ENCODE results near the gene TAPBPL.
A peak's percentile ranks its signal among the peaks of the same experiment; 100 is the strongest.
"Not testable (repeated sequence)": the region's sequence is repeated elsewhere in the genome, so short reads cannot be mapped to it uniquely, and the experiment has no call there.

The TAPBPL gene

DNA sequence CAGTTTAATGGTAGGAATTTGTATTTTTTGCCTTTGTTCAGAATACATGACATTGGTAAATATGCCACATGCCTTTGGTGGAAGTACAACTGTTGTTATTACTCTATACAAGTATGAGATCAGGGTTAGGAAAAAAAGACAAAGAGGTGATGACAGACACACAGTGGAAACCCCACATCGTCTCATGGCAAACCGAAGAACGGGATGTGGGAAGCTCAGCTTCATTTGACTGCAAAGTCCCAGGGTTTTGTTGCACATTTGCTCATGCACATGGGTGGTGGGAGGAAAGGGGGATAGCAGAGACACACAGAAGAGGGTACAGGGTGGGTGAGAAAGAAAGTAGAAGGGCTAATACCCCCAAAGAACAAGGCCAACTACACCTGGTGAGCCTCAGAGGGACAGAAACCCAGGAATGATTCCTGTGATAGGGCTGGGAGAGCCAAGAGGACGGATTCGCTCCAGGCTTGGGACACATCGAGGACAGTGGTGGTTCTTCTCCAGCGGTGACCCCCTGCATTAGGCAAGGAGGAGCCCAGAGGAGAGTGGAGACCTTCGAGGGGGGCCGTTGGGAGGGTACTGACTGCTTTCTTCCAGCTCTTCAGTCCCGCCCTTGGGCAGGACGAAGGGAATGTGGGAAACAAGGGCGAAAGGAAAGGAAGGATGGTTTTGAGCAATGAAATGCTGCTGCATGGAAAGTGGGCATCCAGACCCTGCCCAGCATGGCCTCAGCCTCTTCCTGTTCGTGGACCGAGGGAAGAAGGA, 10.6 kb downstream of the TAPBPL start:
- DNase-seq (ENCODE audit: low read depth) = no peak

DNA sequence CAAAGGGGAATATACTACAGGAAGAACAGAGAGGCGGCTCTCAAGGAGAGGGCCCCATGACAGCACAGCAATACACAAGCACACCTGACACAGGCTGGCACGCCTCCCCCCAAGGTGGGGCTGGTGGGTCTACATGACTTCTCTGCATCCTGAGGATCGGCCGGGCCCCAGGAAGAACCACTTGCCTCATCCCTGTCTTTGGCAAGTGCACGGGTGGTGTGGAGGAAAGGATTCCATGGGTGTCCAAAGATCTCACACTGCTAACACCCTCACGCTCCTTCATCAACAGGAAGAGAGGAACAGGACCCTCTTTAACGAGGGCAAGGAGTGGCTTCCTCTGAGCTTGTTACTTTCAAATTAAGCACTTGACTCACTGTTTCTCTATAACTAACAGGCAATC, 11.4 kb downstream of the TAPBPL start:
- DNase-seq (ENCODE audit: low read depth) = no peak

DNA sequence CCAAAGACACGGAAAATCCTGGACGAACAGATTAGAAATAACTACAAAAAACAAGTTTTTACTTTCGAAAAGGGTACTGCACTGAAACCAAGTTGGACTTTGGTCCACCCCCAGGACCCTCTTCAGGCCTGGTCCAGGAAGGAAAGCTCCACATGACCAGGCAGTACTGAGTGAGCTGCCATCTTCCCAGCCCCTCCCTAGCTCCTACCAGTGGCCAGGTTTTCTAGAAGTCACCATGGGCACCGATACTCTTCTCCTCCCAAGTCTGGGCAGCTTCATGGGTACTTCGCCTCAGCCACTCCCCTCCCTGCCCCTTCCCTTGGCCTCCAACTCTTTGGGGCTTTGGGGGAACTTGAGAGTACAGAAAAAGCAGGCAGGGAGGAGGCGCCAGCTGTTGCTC, 12.0 kb downstream of the TAPBPL start:
- DNase-seq (ENCODE audit: low read depth) = no peak

DNA sequence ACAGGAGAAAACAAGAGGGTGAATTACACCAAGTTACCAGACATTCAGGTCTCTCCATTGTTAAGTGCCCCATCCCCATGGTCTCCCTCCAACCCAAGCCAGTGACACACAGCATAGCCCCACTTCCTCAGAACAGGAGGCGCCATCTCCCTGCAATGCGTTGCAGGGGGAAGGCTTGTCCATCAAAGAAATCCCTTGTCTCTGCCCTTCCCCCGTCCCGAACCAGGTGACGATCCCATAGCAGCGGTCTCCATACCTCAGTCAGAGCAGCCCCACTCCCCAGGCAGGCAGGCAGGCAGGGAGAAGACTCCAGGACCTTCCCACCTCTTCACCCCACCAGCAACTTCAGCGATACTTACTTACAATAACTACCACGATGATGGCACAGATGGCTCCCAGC, 12.7 kb downstream of the TAPBPL start:
- DNase-seq (ENCODE audit: low read depth) = no peak

DNA sequence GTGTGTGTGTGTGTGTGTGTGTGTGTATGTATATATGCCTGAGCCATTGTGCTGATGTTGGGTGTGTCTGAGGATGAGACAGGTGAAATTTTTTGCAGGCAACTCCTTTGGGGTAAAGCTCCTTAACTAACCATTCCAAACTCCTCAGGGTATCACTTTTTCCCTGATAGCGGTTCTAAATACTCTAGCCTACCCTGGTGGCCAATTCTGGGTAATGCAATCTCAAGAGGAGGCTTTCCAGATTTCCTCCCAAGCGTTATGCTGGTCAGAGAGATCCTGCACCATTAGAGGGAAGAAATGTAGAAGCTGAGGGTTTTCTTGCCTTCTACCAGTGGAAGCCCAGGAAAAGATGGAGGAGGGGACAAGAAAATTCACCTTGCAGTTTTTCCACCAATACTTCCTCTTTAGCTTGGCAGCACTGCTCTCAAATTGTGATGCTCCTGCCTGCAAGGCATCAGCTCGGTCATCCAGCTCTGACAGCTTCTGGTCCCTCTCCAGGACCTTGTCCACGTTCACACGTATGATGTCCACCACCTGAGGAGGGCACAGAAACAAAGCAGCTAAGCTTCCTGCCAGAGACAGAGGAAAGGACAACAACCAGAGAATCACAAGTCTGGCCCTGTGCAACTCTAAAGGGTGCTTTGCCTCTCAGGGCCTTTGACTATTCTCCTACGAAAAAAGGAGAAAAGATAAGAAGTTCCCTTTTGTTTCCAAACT, 13.8 kb downstream of the TAPBPL start:
- no peak for DNase-seq (ENCODE audit: low read depth)

DNA sequence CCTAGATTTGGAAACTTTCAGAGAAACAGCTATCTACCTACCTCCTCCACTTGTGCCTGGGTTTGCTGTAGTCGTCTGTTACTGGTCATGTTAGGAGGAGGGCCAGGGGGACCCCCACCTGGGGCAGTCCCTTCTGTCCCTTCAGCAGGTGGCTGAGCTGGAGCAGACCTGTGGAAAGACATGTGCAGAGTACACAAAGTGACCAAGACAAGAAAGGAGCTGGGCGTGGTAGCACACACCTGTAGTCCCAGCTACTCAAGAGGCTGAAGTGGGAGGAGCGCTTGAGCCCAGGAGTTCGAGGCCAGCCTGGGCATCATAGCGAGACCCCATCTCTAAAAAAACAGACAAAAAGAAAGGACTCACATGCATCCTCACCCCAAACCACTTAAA, 14.3 kb downstream of the TAPBPL start:
- DNase-seq (ENCODE audit: low read depth) = no peak

DNA sequence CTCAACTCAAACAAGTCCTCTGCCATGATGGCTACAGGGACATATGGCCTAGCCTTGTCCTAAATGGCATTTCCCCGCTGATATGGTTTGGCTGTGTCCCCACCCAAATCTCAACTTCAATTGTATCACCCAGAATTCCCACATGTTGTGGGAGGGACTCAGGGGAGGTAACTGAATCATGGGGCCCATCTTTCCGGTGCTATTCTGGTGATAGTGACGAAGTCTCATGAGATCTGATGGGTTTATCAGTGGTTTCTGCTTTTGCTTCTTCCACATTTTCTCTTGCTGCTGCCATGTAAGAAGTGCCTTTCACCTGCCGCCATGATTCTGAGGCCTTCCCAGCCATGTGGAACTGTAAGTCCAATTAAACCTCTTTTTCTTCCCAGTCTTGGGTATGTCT, 14.9 kb downstream of the TAPBPL start:
- not testable (repeated sequence) for DNase-seq (ENCODE audit: low read depth)

DNA sequence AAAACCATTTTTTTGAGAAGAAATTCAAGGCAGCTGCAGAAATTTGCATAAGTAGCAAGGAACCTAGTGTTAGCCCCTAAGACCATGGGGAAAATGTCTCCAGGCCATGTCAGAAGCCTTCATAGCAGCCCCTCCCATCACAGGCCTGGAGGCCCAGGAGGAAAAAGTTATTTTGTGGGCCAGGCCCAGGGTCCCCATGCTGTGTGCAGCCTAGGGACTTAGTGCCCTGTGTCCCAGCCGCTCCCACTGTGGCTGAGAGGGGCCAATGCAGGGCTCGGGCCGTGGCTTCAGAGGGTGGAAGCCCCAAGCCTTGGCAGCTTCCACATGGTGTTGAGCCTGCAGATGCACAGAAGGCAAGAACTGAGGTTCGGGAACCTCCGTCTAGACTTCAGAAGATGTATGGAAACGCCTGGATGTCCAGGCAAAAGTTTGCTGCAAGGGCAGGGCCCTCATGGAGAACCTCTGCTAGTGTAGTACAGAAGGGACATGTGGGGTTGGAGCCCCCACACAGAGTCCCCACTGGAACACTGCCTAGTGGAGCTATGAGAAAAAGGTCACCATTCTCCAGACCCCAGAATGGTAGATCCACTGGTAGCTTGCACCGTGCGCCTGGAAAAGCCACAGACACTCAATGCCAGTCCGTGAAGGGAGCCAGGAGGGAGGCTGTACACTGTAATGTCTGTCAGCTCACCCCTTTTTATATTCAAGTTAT, 15.9 kb downstream of the TAPBPL start:
- not testable (repeated sequence) for DNase-seq (ENCODE audit: low read depth)

DNA sequence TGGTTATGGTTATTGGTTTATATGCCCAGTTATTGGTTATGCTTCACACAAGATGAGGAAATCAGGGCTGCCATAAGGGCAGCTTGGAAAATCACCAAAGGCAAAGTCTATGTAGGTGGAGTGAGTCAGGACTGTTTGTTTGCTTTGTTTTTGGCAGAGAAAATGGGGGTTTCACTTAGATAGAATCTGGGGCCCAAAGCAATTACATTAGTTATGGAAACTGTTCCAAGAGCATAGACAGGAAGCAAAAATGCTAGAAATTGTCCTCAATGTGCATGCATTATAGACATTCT, 16.4 kb downstream of the TAPBPL start:
- DNase-seq (ENCODE audit: low read depth) = no peak

DNA sequence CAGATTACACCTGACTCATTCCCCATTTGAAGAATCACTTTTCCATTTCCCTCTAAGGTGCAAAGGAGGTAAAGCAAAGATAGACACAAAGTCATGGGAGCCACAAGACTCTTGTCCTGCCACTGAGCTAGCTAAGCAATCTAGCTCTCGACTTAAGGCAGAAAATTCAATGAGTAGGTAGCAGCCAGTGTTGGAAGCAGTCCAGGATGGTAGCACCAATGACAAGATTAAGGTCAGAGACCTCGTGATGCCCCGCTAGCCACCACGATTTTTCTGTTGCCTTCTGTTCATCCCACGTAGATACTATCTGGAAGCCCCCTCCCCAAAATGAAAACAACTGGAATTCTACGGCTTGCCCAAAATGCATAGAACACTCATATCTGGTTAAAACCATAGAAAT, 17.2 kb downstream of the TAPBPL start:
- DNase-seq (ENCODE audit: low read depth) = no peak

DNA sequence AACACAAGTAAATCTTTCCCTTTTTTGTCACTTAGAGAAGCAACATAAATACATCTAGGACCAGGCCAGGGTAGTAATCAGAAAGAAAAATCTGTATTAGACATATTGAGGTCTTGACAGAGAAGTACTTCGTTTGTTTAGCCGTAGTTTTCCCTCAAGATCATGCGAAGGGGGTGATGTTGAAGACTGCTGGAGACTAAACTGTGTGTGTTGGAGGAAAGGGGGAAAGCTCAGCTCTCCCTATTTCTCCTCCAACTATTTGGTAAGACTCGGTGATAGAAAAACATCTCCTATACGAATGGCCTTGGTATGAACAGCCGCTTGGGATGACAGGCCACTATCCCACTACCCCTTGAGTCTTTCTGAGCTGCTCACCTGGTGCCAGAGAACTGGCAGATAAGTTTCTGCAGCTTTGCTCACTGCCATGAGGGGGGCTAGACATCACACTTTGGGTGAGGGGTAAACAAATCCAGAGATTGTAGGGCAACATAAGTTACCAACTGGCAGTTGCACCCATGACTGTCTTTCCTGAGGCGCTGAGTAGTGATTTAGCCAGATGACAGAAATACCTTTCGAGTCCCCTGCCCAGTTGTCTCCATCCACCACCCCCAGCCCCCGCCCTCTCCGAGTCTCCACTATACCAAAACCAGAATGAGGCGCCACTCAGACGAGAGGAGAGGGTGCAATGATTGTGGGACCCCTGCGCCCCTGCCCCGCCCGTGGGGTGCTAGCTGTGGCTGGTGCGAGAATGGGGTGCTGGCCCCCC, 17.9 kb downstream of the TAPBPL start:
- no peak for DNase-seq (ENCODE audit: low read depth)

DNA sequence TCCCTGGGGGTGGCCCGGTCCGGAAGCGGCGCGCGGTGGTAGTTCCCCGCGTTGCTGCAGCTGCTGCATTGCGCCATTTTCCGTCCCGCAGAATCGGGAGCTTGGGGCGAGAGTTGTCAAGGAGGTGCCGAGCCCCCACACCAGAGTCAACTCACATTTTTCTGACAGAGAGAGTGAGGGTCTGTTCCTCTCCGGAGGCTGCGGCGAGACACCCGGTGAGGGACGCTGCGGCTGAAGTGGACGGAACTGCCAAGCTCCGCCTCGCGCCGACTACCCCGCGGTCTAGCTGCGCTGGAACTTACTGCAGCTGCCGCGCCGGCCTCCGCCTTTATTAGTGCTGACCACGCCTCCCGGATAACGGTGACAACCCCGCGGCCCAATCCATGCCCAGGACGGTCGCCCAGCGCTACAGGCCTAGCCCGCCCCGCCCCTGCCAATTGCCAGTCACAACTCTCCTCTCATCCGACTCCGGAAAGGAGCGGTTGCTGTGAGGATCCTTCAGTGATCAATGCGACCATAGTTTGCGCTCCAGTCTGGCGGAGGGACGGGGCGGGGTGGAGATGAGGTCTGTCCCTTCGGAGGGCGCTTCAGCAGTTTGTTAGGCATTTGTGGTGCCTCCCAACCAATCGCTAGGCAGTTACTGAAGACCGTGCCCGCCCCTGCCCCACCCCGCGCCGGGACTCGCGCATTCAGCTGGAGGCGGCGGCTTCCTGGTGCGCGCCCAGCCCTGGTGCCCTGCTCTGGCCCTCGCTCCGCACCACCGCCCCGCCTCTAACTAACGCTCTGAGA, 18.7 kb downstream of the TAPBPL start, which contains the start of gene VAMP1:
Gene VAMP1, minus strand, starts transcription at position 303 of the 789 bp plus-strand sequence. Its CDS starts 146 bp downstream, at position 157.
- DNase-seq (ENCODE audit: low read depth) = peak; percentile 95

DNA sequence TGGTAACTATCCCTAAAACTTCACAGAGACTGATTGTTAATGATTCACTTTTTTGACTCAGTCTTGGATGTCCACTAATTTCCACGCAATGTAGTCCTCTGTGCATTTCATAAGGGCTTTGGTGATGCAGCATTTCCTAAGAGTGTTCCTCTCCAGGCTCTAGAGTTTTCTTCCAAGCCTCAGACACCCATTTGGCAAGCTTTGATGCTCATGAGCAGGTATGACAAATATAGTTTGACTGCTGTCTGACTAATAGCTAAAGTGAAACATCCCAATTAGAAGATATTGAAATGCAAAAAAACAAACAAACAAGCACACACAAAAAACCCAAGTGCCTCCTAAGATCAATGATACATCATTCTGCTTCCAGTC, 20.1 kb downstream of the TAPBPL start:
- no peak for DNase-seq (ENCODE audit: low read depth)

DNA sequence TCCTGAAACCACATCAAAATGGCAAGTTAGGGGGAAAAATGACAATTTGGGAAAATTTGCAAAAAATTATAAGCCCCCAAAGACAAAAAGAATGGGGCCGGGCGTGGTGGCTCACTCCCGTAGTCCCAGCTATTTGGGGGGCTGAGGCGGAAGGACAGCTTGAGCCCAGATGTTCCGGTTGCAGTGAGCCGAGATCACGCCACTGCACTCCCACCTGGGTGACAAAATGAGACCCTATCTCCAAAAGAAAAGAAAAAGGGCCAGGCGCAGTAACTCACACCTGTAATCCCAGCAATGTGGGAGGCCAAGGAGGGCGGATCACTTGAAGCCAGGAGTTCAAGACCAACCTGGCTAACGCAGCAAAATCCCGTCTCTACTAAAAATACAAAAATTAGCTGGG, 20.6 kb downstream of the TAPBPL start:
- DNase-seq (ENCODE audit: low read depth) = no peak

DNA sequence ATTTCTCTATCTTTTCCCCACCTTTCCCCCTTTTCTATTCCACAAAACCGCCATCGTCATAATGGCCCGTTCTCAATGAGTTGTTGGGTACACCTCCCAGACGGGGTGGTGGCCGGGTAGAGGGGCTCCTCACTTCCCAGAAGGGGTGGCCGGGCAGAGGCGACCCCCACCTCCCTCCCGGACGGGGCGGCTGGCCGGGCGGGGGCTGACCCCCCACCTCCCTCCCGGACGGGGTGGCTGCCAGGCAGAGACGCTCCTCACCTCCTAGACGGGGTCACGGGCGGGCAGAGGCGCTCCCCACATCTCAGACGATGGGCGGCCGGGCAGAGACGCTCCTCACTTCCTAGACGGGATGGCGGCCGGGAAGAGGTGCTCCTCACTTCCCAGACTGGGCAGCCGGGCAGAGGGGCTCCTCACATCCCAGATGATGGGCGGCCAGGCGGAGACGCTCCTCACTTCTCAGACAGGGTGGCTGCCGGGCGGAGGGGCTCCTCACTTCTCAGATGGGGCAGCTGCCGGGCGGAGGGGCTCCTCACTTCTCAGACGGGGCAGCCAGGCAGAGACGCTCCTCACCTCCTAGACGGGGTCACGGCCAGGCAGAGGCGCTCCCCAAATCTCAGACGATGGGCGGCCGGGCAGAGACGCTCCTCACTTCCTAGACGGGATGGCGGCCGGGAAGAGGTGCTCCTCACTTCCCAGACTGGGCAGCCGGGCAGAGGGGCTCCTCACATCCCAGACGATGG, 23.6 kb downstream of the TAPBPL start:
- DNase-seq (ENCODE audit: low read depth) = not testable (repeated sequence)

DNA sequence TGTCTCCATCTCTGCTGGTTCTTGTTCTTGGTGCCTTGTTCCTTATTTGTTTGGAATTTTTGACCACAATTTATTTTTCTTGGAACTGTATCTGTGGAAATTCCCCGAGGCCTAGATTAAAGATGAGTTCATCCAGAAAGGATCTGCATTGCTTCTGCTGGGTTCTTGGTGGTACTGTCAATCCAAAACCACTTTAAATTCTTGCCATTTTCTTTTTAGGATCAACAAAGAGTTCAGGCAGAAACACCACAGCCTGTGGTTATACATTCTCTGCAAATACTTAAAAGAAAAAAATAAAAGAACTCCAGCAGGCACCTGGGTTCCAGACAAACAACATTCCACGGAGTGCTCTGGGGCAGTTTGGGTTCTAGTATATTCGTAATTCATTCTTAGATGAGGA, 24.6 kb downstream of the TAPBPL start:
- no peak for DNase-seq (ENCODE audit: low read depth)

DNA sequence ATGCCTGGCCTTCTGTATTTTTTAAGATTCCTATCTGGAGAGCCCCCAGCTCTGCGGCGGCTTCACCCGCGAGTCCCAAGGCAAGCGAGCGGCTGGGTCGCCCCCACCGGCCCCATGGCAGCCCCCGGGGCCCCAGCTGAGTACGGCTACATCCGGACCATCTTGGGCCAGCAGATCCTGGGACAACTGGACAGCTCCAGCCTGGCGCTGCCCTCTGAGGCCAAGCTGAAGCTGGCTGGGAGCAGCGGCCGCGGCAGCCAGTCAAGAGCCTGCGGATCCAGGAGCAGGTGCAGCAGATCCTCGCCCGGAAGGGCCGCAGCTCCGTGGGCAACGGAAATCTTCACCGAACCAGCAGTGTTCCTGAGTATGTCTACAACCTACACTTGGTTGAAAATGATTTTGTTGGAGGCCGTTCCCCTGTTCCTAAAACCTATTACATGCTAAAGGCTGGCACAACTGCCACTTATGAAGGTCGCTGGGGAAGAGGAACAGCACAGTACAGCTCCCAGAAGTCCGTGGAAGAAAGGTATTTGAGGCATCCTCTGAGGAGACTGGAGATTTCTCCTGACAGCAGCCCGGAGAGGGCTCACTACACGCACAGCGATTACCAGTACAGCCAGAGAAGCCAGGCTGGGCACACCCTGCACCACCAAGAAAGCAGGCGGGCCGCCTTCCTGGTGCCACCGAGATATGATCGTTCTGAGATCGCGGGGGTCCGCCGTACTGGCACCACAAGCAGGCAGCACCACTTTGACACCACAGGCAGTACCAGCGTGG, 25.9 kb downstream of the TAPBPL start:
- DNase-seq (ENCODE audit: low read depth) = not testable (repeated sequence)

DNA sequence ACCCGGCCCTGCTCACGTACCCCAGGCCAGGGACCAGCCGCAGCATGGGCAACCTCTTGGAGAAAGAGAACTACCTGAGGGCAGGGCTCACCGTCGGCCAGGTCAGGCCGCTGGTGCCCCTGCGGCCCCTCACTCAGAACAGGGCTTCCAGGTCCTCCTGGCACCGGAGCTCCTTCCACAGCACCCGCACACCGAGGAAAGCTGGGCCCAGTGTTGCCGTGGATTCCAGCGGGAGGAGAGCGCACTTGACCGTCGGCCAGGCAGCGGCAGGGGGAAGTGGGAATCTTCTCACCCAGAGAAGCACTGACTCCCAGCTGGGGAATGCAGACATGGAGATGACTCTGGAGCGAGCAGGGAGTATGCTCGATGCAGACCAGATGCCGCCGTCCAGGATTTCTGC, 26.6 kb downstream of the TAPBPL start:
- DNase-seq (ENCODE audit: low read depth) = no peak

DNA sequence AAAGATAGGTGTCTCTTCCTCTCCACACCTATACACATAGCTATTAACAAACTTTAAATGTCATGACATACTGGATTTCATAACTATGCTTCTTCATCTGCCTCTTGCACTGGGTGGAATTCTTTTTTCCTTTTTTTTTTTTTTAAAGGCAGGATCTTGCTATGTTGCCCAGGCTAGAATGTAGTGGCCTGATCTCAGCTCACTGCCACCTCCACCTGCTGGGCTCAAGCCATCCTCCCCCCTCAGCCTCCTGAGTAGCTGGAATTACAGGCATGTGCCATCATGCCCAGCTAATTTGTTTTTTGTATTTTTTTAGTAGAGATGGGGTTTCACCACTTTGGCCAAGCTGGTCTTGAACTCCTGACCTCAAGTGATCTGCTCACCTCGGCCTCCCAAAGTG, 36.4 kb downstream of the TAPBPL start:
- DNase-seq (ENCODE audit: low read depth) = no peak

DNA sequence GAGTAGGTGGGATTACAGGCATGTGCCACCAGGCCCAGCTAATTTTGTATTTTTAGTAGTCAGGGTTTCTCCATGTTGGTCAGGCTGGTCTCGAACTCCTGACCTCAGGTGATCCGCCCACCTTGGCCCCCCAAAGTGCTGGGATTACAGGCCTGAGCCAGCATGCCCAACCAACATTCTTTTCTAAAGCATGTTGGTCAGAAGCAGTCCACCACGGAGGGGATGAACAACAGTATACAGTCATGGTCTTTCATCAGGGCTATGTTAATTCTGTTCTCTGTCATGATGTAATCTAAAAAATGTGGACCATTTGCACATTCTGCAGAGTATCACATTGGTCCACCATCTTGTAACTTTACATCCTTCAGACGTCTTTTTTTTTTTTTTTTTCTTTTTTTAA, 37.6 kb downstream of the TAPBPL start:
- DNase-seq (ENCODE audit: low read depth) = no peak

All from activated T-cell treated with anti-CD3 and anti-CD28 coated beads for 1 hour (primary cell).